Nephron (organoid): ENCODE results near the gene TOR2A.

Source experiments
- H3K27ac Mint-ChIP-seq, 3 experiments: 2 replicates each; pipeline ENCODE4 v1.8.0; 2020; ENCODE audit warnings: mixed read lengths in 3 of 3, mild to moderate bottlenecking in 2 of 3, moderate library complexity in 1 of 3
- H3K27me3 Mint-ChIP-seq: 2 replicates; pipeline ENCODE4 v1.8.0; 2021; ENCODE audit warnings: low read depth, mild to moderate bottlenecking, moderate library complexity, mixed read lengths
- H3K36me3 Mint-ChIP-seq: 2 replicates; pipeline ENCODE4 v1.8.0; 2020; ENCODE audit warnings: low read depth, mixed read lengths
- H3K4me1 Mint-ChIP-seq: 2 replicates; pipeline ENCODE4 v1.8.0; 2020; ENCODE audit warnings: mixed read lengths
- H3K4me3 Mint-ChIP-seq, 3 experiments: 2 replicates each; pipeline ENCODE4 v1.8.0; 2020; ENCODE audit warnings: mild to moderate bottlenecking in 3 of 3, mixed read lengths in 3 of 3, moderate library complexity in 2 of 3
- H3K9me3 Mint-ChIP-seq: 2 replicates; pipeline ENCODE4 v1.8.0; 2020; ENCODE audit warnings: mixed read lengths
- CTCF ChIP-seq, 3 experiments: fragments of 200-600 bp; sonication (generic); IDR thresholded peaks; one replicate each; pipeline ENCODE4 v1.5.0; 2021; ENCODE audit warnings: antibody characterized with exemption in 3 of 3; ENCODE audit not compliant: unreplicated experiment in 3 of 3

The TOR2A gene

GRCh38 chr9:127684576-127684975 lies 50.5 kb downstream of the TOR2A start:
- H3K27ac Mint-ChIP-seq = no peak overlapping the region
- H3K4me1 Mint-ChIP-seq = no peaks in the 10 kb centered on the region
- TF ChIP-seq CTCF (IDR thresholded peaks at IDR 0.05; ENCODE audit: unreplicated experiment in 3 of 3) = no peak
- H3K36me3 Mint-ChIP-seq = peaks cover 31% of the 10 kb centered on the region
- H3K27me3 Mint-ChIP-seq = no peaks in the 10 kb centered on the region
- no peak overlapping the region for H3K4me3 Mint-ChIP-seq
- H3K9me3 Mint-ChIP-seq = no peaks in the 10 kb centered on the region

- H3K36me3 Mint-ChIP-seq = peaks cover 31% of the 10 kb centered on the region
- H3K4me3 Mint-ChIP-seq = no peak overlapping the region
- no peaks in the 10 kb centered on the region for H3K27me3 Mint-ChIP-seq
- no peak overlapping the region for H3K27ac Mint-ChIP-seq
- no peaks in the 10 kb centered on the region for H3K9me3 Mint-ChIP-seq
- peaks cover 3% of the 10 kb centered on the region for H3K4me1 Mint-ChIP-seq
- TF ChIP-seq CTCF (IDR thresholded peaks at IDR 0.05; ENCODE audit: unreplicated experiment in 3 of 3) = no peak
Observed at GRCh38 chr9:127683723-127684122, 51.4 kb downstream of the TOR2A start.

- Mint-ChIP-seq H3K27ac (no peak overlapping the region), H3K4me3 (no peak overlapping the region), H3K27me3 (no peaks in the 10 kb centered on the region), H3K36me3 (peaks cover 32% of the 10 kb centered on the region), H3K9me3 (no peaks in the 10 kb centered on the region), H3K4me1 (peaks cover 5% of the 10 kb centered on the region)
- TF ChIP-seq CTCF (IDR thresholded peaks at IDR 0.05; ENCODE audit: unreplicated experiment in 3 of 3) = no peak
Observed at GRCh38 chr9:127682351-127683136, 52.5 kb downstream of the TOR2A start.
